PC-9 (cell line): ENCODE data around the gene RPP25. TPM values are rescaled to one million over a fixed set of nuclear protein-coding genes. Genes with fewer than 3 reads are reported as not detected.
A peak's percentile ranks its signal among the peaks of the same experiment; 100 is the strongest.

Source experiments
- Bru-seq: library from RNA; stranded (reverse); fragments of 400-500 nt; gene quantifications from one replicate; lab custom pipeline; 2021; lab: Mats Ljungman, UMichigan
- BruChase-seq, 2 experiments: library from RNA; stranded (reverse); fragments of 400-500 nt; gene quantifications; one replicate each; lab custom pipeline; 2021; lab: Mats Ljungman, UMichigan
- BruUV-seq: library from RNA; stranded (reverse); fragments of 400-500 nt; replicated peaks from 2 replicates; lab custom pipeline; 2021; lab: Mats Ljungman, UMichigan
- CTCF ChIA-PET: fragments of 300-600 bp; sonication (Branson Sonifier 250); formaldehyde crosslinking; loops from one replicate; lab custom pipeline; 2022; ENCODE audit warnings: antibody characterized with exemption; lab: Charles Lee
- POLR2A ChIA-PET: fragments of 300-600 bp; sonication (Branson Sonifier 250); formaldehyde crosslinking; loops from one replicate; lab custom pipeline; 2022; ENCODE audit warnings: antibody characterized with exemption; ENCODE audit not compliant: unreplicated experiment; lab: Charles Lee
- DNase-seq, 2 experiments: peaks; one replicate each; pipeline versions ENCODE4 v3.0.0 to v3.0.0-alpha.2; 2015 to 2022; ENCODE audit warnings: mixed read lengths in 1 of 2
- H2AFZ ChIP-seq: fragments of 200-600 bp; sonication (generic); 2 replicates; pipeline ENCODE4 v1.8.1; 2017; ENCODE audit warnings: antibody characterized with exemption
- H3F3A ChIP-seq: fragments of 200-600 bp; sonication (generic); 2 replicates; pipeline ENCODE4 v1.8.1; 2017; ENCODE audit warnings: antibody characterized with exemption, mild to moderate bottlenecking, low read depth; ENCODE audit not compliant: insufficient read depth
- H3K27ac ChIP-seq: fragments of 200-600 bp; sonication (generic); 2 replicates; pipeline ENCODE4 v1.6.1; 2016; ENCODE audit warnings: mixed run types
- H3K27me3 ChIP-seq: fragments of 200-600 bp; sonication (generic); 2 replicates; pipeline ENCODE4 v1.6.1; 2016; ENCODE audit warnings: low read depth, mixed run types; ENCODE audit not compliant: insufficient read depth
- H3K36me3 ChIP-seq: fragments of 200-600 bp; sonication (generic); 2 replicates; pipeline ENCODE4 v1.6.1; 2016; ENCODE audit warnings: low read depth, mixed run types
- H3K4me1 ChIP-seq: fragments of 200-600 bp; sonication (generic); replicated peaks from 2 replicates; pipeline ENCODE4 v1.6.1; 2016; ENCODE audit warnings: mixed run types; ENCODE audit not compliant: insufficient read depth
- H3K4me2 ChIP-seq: fragments of 200-600 bp; sonication (generic); 2 replicates; pipeline ENCODE4 v1.6.1; 2017; ENCODE audit warnings: mixed run types
- H3K4me3 ChIP-seq: fragments of 200-600 bp; sonication (generic); 2 replicates; pipeline ENCODE4 v1.6.1; 2016; ENCODE audit warnings: mixed run types
- H3K79me2 ChIP-seq: fragments of 200-600 bp; sonication (generic); 2 replicates; pipeline ENCODE4 v1.6.1; 2017; ENCODE audit warnings: low read depth, mixed run types
- H3K9me2 ChIP-seq: fragments of 200-600 bp; sonication (generic); 2 replicates; pipeline ENCODE4 v1.8.1; 2017; ENCODE audit warnings: mild to moderate bottlenecking; ENCODE audit not compliant: insufficient read depth
- H3K9me3 ChIP-seq: fragments of 200-600 bp; sonication (generic); 2 replicates; pipeline ENCODE4 v1.8.1; 2016; ENCODE audit warnings: low read depth; ENCODE audit not compliant: insufficient read depth
- H4K20me1 ChIP-seq: fragments of 200-600 bp; sonication (generic); 2 replicates; pipeline ENCODE4 v1.8.1; 2017; ENCODE audit not compliant: insufficient read depth
- CTCF ChIP-seq: fragments of 200-600 bp; sonication (generic); conservative IDR thresholded peaks from 2 replicates; pipeline ENCODE4 v1.6.1; 2017; ENCODE audit warnings: mixed run types, antibody characterized with exemption, mild to moderate bottlenecking, moderate library complexity
- EZH2 ChIP-seq: fragments of 200-600 bp; sonication (generic); IDR thresholded peaks from 2 replicates; pipeline ENCODE4 v1.8.0; 2017; ENCODE audit warnings: antibody characterized with exemption, low read depth
- intact Hi-C: fragments of 100-400 bp; cut with micrococcal nuclease; formaldehyde crosslinking; loops from one replicate; pipeline ENCODE4 v1.10.0; 2022; ENCODE audit not compliant: unreplicated experiment
- long read RNA-seq: library from polyadenylated mRNA; stranded (forward); transcript quantifications from one replicate; pipeline ENCODE4 v2.0.0, GENCODE V29; 2022
- total RNA-seq: library from RNA; stranded (reverse); gene quantifications from 2 replicates; pipeline ENCODE4 v1.2.3, GENCODE V29; 2021

The RPP25 gene
- 14.9 and 19.6 TPM in 2 replicates for total RNA-seq
- Bru-seq, nascent RNA, result percentile 54 among the genes with signal in this experiment
- BruChase-seq, experiment 1, labeled RNA remaining after a 2-hour chase, result percentile 65 among the genes with signal in this experiment
- BruChase-seq, experiment 2, labeled RNA remaining after a 6-hour chase, result percentile 81 among the genes with signal in this experiment
- long read RNA-seq, transcript RPP25-201 (1 exons, 3,049 nt), result major isoform, 87 of 87 reads
- long read RNA-seq, partial matches to known transcripts, result 0 of 87 reads
- long read RNA-seq, other reads (novel, unspliced or antisense), result 0 of 87 reads

- H3K4me2 ChIP-seq, result peak within 1 kb of the TSS; percentile 96
- TF ChIP-seq CTCF, result 0 out of 2 replicates have a peak, but pooled peaks have one; percentile 2
- no peak for TF ChIP-seq EZH2
- peak within 1 kb of the TSS; percentile 93 for H2AFZ ChIP-seq
- H3F3A ChIP-seq, result peaks cover 29% of the 10 kb centered on the region
- peak; percentile 74 to 88 for DNase-seq
- CTCF ChIA-PET, result interaction anchor here (0.6 to 0.9 kb wide), 5 partner anchors 8 to 273 kb away, joined by 3 to 14 read pairs (median 4); partner anchors contain the start of gene PPCDC
- BruUV-seq, result TSS peak; percentile 92
- peaks cover 28% of the 10 kb centered on the region for H3K79me2 ChIP-seq
- no peaks in the 10 kb centered on the region for H3K27me3 ChIP-seq
- intact Hi-C loops, result loop anchor here (2.0 to 10.0 kb wide), 3 partner anchors 26 to 582 kb away; partner anchors contain the start of gene PPCDC
- H3K36me3 ChIP-seq, result no peaks in the 10 kb centered on the region
- POLR2A ChIA-PET, result interaction anchor here (0.6 to 0.7 kb wide), 4 partner anchors 8 to 494 kb away, joined by 4 to 16 read pairs (median 9); partner anchors contain the start of gene SIN3A
- no peaks in the 10 kb centered on the region for H3K9me2 ChIP-seq
- H3K4me1 ChIP-seq, result peaks cover 25% of the 10 kb centered on the region
- H4K20me1 ChIP-seq, result peaks cover 20% of the 10 kb centered on the region
- H3K9me3 ChIP-seq, result no peaks in the 10 kb centered on the region
- peak within 1 kb of the TSS; percentile 92 for H3K4me3 ChIP-seq
- H3K27ac ChIP-seq, result peak within 1 kb of the TSS; percentile 75
Measured at GRCh38 chr15:74956648-74957475, at the start of gene RPP25. TSS of gene RPP25 (minus strand) at chr15:74956772. CDS start at chr15:74956583, 189 bp downstream.

GRCh38 chr15:75002398-75002797 lies 45.8 kb upstream of the RPP25 start:
- BruUV-seq, result no TSS peak
- DNase-seq, result no peak
- H2AFZ ChIP-seq, result no peak overlapping the region
- ChIA-PET CTCF (no interaction called here), POLR2A (interaction anchor here (0.6 kb wide), 1 partner anchor 975 kb away, joined by 11 read pairs; no protein-coding TSS in a partner anchor)
- H3K4me2 ChIP-seq, result no peak overlapping the region
- no peak overlapping the region for H3K4me3 ChIP-seq
- H3K27ac ChIP-seq, result no peak overlapping the region
- TF ChIP-seq CTCF (no peak), EZH2 (no peak)
- H3F3A ChIP-seq, result no peaks in the 10 kb centered on the region
- no peaks in the 10 kb centered on the region for H3K9me3 ChIP-seq
- H3K9me2 ChIP-seq, result no peaks in the 10 kb centered on the region
- intact Hi-C loops, result no loop called here
- H4K20me1 ChIP-seq, result no peaks in the 10 kb centered on the region
- no peaks in the 10 kb centered on the region for H3K4me1 ChIP-seq
- no peaks in the 10 kb centered on the region for H3K79me2 ChIP-seq
- H3K27me3 ChIP-seq, result no peaks in the 10 kb centered on the region
- no peaks in the 10 kb centered on the region for H3K36me3 ChIP-seq

GRCh38 chr15:75001310-75001709 lies 44.7 kb upstream of the RPP25 start:
- no peak for DNase-seq
- Histone ChIP-seq H3F3A (no peaks in the 10 kb centered on the region), H4K20me1 (no peaks in the 10 kb centered on the region), H3K27me3 (no peaks in the 10 kb centered on the region), H3K27ac (no peak overlapping the region), H3K4me2 (no peak overlapping the region), H3K36me3 (no peaks in the 10 kb centered on the region), H3K4me1 (peaks cover 3% of the 10 kb centered on the region; the same call in 1 of the 2 replicates), H2AFZ (no peak overlapping the region), H3K79me2 (peaks cover 2% of the 10 kb centered on the region; the same call in 1 of the 2 replicates), H3K9me2 (no peaks in the 10 kb centered on the region), H3K9me3 (no peaks in the 10 kb centered on the region), H3K4me3 (no peak overlapping the region)
- intact Hi-C loops, result no loop called here
- no TSS peak for BruUV-seq
- no peak for TF ChIP-seq EZH2
- TF ChIP-seq CTCF, result no peak
- CTCF ChIA-PET, result interaction anchor here (0.6 kb wide), 1 partner anchor 468 kb away, joined by 6 read pairs; no protein-coding TSS in a partner anchor
- POLR2A ChIA-PET, result no interaction called here
